ENCODE results near the gene GPR152.
"Not testable (repeated sequence)": the region's sequence is repeated elsewhere in the genome, so short reads cannot be mapped to it uniquely, and the experiment has no call there.

Gene GPR152

DNA sequence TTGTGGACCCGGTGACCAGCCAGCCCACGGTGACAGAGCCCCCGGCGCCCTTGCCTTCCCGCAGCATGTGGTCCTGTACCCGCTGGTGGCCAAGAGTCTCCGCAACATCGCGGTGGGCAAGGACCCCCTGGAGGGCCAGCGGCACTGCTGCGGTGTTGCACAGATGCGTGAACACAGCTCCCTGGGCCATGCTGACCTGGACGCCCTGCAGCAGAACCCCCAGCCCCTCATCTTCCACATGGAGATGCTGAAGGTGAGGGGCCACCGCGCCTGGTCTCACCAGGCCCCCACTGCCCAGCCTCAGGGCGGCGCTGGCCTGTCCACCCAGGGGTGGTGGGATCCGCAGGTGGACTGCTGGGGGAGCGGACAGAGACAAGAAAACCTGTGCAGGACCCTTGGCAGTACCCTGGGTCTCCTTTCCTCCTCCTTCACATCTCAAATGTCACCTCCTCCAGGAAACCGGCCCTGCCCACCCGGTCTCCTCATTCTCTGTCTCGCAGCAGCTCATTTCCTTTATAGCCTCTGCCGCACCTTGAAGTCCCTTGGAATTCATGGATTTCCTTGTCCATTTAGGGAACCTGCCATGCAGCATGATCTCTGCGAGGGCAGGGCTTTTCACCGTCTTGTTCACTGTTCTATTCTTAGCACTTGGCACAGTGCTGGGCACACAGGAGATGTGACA, 36.8 kb upstream of the GPR152 start:
- DNase-seq (ENCODE audit: low spot score): no peak

DNA sequence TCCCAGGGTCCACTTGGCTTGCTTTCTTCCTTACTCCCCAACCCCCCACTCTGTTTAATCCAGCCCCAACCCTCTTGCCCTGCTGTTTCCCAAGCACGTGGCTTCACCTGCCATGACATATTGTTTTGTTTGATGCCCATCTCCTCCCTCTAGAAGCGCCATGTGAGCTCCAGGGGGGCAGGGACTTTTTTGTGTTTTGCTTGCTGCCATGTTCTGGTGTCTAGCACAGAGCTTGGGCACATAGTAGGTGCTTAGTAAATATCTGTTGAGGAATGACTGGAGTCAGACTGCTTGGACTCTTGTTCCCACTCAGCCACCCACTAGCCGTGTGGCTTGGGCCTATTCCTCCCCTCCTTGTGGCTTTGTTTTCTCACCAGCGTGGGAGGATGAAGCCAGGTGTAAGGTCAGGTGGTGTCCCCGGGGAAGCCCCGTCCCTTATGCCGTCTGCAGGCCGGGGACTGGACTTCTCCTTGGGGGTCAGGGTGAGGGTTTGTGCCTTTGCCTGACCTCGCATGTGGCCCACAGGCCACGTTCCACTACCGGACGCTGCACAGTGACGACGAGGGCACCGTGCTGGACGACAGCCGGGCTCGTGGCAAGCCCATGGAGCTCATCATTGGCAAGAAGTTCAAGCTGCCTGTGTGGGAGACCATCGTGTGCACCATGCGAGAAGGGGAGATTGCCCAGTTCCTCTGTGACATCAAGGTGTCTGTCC, 34.1 kb upstream of the GPR152 start:
- DNase-seq (ENCODE audit: low spot score): no peak

DNA sequence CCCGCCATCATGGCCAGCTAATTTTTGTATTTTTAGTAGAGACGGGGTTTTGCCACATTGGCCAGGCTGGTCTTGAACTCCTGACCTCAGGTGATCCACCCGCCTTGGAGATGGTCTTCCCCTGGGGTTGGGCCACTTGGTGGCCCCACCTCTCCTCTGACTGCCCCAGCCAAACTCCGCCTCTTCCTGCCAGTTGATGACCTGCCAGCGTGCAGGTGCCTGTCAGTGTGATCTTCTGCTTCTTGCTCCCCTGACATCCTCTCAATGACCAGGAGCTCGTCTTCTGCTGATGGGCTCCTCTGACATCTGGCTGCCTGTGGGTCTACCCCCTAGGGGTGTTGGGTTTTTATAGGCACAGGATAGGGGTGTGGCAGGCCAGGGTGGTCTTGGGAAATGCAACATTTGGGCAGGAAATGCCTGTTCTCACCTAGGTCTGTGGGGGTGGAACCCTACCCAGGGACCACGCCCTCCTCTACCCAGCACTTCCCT, 33.4 kb upstream of the GPR152 start:
- not testable (repeated sequence) for DNase-seq (ENCODE audit: low spot score)

DNA sequence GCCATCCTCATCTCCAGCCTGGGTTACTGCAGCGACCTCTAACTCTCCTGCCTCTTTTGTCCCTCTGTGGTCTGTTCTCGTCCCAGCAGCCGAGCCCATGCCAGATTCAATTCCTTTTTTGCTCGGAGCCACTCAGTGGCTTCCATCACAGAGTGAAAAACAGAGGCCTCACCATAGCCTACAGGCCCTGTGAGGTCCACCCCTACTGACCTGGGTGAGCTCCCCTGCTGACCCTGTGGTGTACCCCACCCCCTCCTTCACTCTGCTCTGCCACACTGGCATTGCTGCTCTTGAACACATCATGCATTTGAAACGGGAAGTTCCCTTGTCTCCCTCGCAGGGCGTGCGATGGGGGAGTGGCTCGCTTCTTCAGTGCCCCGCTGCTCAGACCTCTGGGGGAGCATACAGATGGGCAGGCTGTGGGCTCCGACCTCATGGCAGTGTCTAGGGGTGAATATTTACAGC, 32.4 kb upstream of the GPR152 start:
- no peak for DNase-seq (ENCODE audit: low spot score)

DNA sequence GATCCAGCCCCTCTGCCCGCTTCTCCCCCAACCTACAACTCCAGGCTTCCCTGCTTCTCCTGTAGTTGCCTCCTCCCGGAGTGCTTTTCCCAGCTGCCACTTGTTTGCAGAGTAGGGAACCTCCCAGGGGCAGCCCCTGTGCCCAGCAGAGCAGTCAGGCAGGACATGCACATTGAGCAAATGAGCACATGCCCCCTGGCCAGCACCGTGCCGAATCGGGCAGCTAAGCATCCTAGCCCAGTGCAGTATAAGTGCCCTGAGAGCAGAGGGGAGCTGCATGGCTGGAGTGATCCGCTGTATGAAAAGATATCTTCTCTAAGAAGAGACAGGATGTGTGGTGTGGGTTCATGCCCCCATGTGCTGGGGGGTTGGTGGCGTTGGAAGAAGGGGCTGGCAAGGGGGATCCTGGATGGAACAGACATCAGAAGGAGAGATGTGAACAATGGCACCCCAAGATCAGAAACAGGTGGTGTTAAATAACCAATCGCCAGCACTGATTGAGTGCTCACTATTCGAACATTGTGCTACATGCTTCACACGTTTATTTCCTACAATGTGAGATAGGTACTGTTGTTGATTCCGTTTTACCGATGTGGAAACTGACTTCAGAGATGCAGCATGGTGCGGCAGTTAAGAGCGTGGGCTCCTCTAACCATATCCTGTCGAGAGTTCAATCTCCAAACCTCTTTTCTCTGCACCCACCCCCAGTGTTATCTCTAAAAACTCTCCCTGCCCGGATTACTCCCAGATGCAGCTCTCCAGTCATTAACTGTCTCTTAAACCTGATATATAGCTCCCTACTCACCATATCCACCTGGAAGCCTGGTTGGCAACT, 31.5 kb upstream of the GPR152 start:
- DNase-seq (ENCODE audit: low spot score): no peak

DNA sequence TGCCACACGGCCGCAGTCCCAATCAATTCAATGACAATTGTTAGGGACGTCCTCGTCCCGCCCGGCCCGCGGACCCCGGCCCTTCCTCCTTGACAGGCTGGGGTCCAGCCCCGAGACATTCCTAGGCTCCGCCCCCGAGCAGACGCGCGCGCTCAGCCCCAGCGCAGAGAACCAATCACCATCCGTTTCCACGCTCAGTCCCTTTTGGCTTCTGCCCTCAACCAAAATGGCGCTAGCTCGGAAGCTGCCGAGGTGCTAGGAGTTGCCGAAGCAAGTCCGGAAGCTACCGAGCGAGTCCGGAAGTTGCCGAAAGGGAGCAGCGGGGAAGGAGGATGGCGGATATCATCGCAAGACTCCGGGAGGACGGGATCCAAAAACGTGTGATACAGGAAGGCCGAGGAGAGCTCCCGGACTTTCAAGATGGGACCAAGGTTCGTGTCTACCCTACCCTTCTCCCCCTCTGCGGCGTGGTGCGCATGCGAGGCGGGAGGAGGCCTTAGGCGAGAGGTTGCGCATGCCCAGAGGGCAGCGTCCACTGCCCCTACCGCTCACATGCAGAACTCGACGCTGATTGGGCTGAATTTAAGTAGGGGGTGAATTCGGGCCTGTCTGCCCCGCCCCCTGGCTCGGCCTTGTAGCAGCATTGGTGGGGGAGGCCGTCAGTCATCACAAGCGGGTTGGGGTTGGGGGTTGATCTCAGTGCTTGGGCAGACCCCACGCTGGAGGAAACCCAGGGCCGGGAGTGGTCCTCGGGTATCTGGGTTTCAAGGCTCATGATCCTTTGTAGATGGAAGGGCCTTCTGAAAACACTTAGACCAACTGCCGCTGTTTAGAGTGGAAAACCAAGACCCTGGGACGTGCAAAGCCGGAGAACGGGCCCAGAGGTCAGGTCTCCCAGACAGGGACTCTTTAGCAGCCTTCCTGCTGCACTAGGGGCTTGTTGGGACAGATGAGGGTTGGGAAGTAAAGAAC, 30.6 kb upstream of the GPR152 start, which contains the start of gene AIP:
TSS of gene AIP (plus strand) at position 200 of the 972 bp plus-strand sequence. CDS start at position 333, 133 bp downstream.
- DNase-seq (ENCODE audit: low spot score): peak; percentile 98

DNA sequence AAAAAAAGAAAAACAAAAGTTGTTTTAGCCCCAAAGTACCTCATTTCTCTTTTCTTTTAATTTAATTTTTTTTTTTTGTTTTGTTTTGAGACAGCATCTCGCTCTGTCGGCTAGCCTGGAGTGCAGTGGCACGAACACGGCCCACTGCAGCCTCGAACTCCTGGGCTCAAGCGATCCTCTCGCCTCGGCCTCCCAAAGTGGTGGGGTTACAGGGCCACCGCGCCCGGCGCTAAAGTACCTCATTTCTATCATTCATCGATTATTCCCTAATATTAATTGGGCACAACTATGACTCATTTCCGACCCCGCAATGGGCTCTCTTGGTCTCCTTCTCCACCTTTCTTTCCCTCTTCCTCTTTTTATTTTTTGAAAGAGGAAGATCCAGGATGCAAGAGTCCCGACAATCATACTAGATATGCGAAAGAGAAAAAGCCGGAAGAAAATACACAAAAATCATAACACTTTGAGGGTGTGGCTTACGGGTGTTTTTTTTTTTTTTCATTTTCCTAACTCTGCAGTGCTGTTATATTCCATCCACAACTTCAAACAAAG, 29.8 kb upstream of the GPR152 start:
- DNase-seq (ENCODE audit: low spot score): no peak

DNA sequence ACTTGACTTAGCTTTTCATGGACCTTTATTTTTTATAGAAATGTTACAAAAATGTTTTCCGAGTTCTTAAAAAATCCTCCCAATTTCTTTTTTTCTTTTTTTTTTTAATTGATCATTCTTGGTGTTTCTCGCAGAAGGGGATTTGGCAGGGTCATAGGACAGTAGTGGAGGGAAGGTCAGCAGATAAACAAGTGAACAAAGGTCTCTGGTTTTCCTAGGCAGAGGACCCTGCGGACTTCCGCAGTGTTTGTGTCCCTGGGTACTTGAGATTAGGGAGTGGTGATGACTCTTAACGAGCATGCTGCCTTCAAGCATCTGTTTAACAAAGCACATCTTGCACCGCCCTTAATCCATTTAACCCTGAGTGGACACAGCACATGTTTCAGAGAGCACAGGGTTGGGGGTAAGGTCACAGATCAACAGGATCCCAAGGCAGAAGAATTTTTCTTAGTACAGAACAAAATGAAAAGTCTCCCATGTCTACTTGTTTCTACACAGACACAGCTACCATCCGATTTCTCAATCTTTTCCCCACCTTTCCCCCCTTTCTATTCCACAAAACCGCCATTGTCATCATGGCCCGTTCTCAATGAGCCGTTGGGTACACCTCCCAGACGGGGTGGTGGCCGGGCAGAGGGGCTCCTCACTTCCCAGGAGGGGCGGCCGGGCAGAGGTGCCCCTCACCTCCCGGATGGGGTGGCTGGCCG, 25.0 kb upstream of the GPR152 start:
- not testable (repeated sequence) for DNase-seq (ENCODE audit: low spot score)

DNA sequence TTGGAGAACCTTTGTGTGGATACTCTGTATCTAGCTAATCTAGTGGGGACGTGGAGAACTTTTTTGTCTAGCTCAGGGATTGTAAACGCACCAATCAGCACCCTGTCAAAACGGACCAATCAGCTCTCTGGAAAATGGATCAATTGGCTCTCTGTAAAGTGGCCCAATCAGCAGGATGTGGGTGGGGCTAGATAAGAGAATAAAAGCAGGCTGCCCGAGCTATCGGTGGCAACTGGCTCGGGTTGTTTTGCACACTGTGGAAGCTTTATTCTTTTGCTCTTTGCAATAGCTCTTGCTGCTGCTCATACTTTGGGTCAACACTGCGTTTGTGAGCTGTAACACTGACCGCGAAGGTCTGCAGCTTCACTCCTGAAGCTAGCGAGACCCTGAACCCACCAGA, 24.2 kb upstream of the GPR152 start:
- not testable (repeated sequence) for DNase-seq (ENCODE audit: low spot score)

DNA sequence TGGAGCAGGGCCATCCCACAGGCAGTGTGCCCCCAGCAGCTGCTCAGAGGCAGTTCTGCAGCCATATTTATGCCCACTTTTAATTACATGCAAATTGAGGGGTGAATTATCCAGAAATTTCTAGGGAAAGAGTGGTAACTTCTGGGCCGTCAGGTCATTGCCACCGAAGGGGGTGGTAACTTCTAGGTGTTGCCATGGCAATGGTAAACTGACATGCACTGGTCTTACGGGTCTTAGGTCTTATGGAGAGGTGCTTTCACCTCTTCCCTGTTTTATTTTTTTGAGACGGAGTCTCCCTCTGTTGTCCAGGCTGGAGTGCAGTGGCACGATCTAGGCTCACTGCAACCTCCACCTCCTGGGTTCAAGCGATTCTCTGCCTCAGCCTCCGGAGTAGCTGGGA, 20.4 kb upstream of the GPR152 start:
- no peak for DNase-seq (ENCODE audit: low spot score)

DNA sequence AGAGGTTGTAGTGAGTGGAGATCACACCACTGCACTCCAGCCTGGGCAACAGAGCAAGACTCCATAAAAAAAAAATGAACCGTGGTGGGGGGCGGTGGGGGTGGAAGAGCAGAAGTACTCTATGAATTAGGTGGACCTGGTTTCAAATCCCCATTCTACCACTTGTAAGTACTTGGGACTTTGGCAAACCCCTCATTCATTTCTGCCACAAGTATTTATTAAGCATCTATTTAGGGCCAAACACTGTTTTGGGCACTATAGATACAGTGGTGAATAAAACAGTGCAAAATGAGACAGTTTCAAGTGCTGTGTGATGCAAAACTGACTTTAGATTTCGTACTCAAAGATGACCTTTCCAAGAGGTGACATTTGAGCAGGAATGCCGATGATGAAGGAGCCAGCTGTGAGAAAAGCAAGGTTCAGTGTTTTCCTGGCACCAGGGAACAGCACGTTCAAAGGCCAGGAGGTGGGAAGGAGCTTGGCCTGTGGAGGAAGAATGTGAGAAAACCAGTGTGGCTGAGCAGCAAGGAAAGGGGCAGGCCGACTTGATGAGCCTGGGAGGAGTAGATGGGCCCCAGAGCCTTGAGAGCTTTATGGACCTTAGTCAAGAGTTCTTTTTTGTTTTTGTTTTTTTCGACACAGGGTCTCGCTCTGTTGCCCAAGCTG, 17.9 kb upstream of the GPR152 start:
- DNase-seq (ENCODE audit: low spot score): no peak

DNA sequence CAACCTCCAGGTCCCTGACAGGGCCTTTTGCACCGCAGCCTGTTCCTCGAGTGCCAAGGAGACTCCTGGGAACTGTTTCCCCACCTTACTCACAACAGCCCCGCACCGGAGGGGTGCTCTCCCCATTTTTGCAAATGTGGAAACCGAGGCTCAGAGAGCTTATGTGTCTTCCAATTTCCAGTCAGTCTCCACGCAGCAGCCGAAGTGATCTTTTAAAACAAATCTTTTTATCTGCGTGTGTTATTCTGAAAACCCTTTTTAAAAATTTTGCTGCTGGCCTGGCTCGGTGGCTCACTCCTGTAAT, 16.9 kb upstream of the GPR152 start:
- DNase-seq (ENCODE audit: low spot score): no peak

DNA sequence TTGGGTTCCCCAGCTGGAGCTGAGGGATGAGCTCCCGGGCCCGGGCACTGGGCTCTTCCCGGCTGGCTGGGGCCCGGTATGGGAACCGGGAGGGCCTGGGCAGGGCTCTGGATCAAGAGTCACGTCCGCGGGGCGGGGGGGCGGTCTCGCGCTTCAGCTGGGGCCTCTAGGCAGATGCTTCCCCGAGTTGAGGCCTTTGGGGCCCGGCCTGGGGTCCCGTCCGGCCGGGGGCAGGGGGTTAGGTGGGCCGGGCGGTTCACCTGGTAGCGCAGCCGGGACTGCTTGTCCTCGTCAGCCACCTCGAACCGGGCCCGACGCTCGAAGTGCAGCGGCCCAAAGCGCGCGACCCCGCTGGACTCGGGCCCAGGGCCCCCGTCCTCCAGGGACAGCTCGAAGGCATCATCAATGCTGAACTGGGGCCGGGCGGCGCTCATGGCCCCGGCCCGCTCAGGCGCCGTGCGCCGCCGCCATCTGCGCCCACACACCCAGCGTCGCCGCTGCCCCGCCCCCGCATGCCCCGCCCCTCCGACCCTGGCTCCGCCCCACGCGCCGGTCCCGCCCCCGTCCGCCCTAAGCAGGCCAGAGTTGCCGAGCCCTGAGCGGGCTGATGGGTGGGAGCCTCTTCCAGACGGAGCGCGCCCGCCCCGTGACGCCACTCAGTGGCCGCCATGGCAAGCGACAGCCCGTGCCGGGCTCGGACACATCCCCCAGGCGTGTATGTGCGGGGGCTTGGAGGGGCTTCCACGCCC, 16.4 kb upstream of the GPR152 start, which contains the start of gene TMEM134:
TSS of gene TMEM134 (minus strand) at position 493 of the 749 bp plus-strand sequence. CDS start at position 434, 59 bp downstream.
- DNase-seq (ENCODE audit: low spot score): peak; percentile 98

DNA sequence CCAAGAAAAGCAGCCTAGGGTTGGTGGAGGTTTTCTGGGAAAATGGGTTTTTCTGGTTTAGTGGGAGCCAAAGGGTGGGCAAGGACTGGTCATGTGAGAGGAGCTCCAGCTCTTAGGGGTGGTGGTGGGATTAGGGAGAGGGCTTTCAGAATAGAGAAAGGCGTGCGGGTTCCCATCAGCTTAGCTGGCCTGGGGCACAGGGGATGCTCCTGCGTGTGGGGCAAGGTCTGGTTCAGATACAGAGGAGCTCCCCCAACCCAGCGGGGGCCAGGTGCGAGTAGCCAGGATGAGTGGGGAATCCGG, 15.9 kb upstream of the GPR152 start:
- no peak for DNase-seq (ENCODE audit: low spot score)

DNA sequence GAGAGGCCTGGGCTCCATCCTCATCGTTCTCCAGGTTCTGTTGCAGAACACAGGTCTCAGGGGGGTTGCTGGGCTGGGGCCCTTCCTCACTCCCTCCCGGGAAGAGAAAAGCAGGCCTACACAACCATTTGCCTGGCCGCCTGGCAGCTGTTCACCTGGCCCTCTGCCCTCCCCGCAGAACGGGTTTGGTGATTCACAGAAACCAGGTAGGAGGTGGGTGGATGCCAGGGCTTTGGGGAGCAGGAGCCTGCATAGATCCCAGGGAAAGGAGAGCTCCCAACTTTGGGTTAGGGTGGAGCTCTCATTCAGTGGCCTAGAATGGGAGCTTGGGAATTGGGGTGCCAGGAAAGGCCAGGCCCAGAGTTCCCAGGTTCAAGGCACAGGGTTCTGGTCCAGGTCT, 15.5 kb upstream of the GPR152 start:
- no peak for DNase-seq (ENCODE audit: low spot score)

DNA sequence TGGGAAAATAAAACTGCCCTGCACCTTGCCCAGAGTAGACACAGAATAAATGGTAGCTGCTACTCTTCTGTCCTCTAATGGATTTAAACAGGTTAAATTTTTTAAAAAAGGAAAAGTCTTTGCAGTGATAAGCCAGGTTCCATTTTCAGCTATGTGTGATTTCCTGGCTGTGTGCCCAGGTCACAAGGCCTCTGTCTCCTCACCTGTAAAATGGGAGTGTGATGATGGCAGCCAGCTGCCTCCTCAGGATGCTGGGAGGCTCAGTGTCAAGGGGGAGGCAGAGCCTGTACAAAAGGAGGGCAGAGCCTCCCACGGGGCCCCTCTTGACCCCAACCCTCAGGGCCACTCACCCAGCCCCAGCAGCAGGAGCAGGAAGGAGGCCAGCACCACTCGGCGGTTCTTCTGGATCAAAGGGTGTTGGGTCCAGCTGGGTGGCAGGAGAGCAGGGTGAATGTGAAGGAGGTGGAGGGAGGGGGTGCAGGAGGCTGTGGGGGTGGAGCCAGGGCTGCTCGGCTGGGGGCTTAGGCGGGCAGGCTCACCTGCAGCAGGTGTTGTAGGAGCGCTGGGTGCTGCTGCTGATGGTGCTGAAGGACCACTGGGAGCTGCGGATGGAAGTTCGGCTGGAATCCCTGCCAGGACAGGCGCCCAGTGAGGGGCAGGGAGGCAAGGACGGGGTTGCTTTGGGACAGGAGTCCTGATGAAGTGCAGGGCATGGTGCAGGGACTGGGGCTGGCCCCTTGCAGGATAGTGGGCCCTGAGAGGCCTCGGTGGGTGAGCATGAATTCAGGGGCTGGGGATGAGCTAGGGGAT, 14.6 kb upstream of the GPR152 start:
- no peak for DNase-seq (ENCODE audit: low spot score)

DNA sequence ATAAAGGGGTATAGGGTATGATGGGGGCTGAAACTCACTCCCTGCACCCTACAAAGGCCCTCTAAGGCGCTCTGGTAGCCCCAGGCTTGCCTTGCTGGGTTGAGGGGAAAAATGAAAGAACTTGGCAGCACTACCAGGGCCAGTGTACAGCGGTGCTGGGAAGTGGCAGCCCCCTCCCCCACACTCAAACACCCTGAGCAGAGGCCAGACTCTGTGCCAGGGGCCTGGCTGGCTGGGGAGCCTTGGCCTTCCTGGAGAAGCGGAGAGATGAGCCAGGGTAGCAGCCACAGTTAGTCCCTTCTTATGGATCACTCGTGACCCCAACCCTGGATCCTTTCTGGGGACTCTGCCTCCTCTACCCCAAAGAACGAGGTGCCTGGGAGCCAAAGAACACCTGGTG, 13.8 kb upstream of the GPR152 start:
- no peak for DNase-seq (ENCODE audit: low spot score)

DNA sequence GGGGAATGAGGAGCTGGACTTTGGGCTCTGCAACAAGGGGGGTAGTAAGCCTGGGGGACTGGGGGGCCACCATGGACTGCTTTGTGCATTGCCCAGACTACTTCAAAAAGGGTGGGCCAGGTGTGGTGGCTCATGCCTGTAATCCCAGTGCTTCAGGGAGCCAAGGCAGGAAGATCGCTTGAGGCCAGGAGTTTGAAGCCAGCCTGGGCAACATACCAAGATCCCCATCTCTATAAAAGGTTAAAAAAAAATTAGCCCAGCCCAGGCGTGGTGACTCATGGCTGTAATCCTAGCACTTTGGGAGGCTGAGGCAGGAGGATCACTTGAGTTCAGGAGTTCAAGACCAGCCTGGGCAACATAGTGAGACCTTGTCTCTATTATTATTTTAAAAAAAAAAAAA, 13.0 kb upstream of the GPR152 start:
- DNase-seq (ENCODE audit: low spot score): not testable (repeated sequence)

DNA sequence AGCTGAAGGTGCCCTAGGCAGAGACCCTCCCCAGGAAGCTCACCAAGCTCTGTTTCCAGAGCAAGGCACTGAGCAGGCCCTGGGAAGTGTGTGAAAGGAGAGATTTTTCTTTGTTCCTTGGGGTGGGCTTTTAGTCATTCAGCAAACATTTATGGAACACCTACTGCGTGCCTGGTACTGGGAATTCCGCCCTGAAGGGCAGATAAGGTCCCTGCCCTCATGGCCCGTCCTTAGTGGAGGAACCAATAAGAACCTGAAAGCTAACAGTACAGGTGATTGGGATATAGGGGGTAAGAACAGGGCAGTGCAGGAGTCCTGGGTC, 12.6 kb upstream of the GPR152 start:
- DNase-seq (ENCODE audit: low spot score): no peak

Data from AG20443 (cell line).